ENCODE measurements around the gene TXN. TPM values are rescaled to one million over a fixed set of nuclear protein-coding genes. Genes with fewer than 3 reads are reported as not detected.

Gene TXN
- total RNA-seq, 1 experiment from 2014 or later, result 280 TPM

DNA sequence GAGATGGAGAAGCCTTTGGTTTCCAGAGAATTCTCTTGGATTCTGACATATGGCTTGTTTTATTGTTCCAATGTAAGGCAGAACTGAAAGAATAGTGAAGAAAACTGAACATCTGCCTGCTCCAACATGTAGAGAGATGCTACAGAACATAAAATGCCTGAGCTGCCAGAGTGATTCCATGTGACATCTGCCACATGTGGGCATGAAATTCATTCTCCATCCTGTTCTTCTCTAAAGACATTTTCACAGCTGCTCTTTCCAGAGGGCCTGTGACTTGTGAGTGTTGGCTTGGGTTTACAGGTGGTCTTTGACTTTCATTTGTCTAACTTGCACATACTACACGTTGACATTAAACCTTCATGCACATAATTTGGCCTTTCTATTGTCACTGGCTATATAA lies 33.7 kb upstream of the TXN start:
- no peak overlapping the region for H3K27ac Mint-ChIP-seq
- Histone ChIP-seq H2AK5ac (ENCODE audit: insufficient read length, low read length) (no peak overlapping the region), H3K27ac (ENCODE audit: insufficient read length, low read depth, low read length) (no peak overlapping the region), H2BK15ac (ENCODE audit: low read depth, low read length) (no peak overlapping the region), H4K91ac (ENCODE audit: insufficient read length, low read depth, low read length) (no peak overlapping the region), H3K27me3 (ENCODE audit: insufficient read depth, low read length) (no peaks in the 10 kb centered on the region), H3K23me2 (ENCODE audit: insufficient read length, low read depth, low read length, poor library complexity, severe bottlenecking) (no peaks in the 10 kb centered on the region), H2BK12ac (ENCODE audit: insufficient read length, low read depth, low read length) (no peak overlapping the region), H4K20me1 (ENCODE audit: control insufficient read depth, insufficient read depth, insufficient read length) (no peaks in the 10 kb centered on the region), H2BK20ac (ENCODE audit: low read depth, low read length, poor library complexity, severe bottlenecking) (no peak overlapping the region), H2BK120ac (ENCODE audit: low read depth, low read length, poor library complexity, severe bottlenecking) (no peak overlapping the region), H4K5ac (ENCODE audit: insufficient read length, low read depth, low read length) (no peak overlapping the region), H2AFZ (ENCODE audit: low read length) (no peak overlapping the region), H3T11ph (ENCODE audit: low read length) (no peak overlapping the region), H3K14ac (ENCODE audit: insufficient read depth, low read length) (no peak overlapping the region), H2BK5ac (ENCODE audit: insufficient read length, low read length) (no peak overlapping the region), H3K4ac (ENCODE audit: low read depth, low read length) (no peak overlapping the region), H3K79me2 (ENCODE audit: insufficient read depth, low read length) (no peaks in the 10 kb centered on the region), H3K18ac (ENCODE audit: insufficient read length, low read depth, low read length) (no peak overlapping the region), H3K4me2 (ENCODE audit: insufficient read depth, insufficient read length, low read length) (no peak overlapping the region), H3K79me1 (ENCODE audit: insufficient read depth, low read depth, low read length, poor library complexity, severe bottlenecking) (no peaks in the 10 kb centered on the region), H3K56ac (ENCODE audit: insufficient read length, low read depth, low read length) (no peak overlapping the region), H3K9me3 (ENCODE audit: control insufficient read depth, low read depth, low read length) (no peaks in the 10 kb centered on the region), H3K4me1 (ENCODE audit: insufficient read depth, low read length) (no peaks in the 10 kb centered on the region), H3K9ac (ENCODE audit: extremely low read depth, insufficient read length, low read length) (no peak overlapping the region), H4K8ac (replicated peaks; ENCODE audit: insufficient read length, low read depth, low read length) (no peak overlapping the region), H3K23ac (ENCODE audit: insufficient read length, low read depth, low read length) (no peak overlapping the region)
- H3K4me1 Mint-ChIP-seq, result peaks cover 3% of the 10 kb centered on the region in 2 experiments; a peak in 3 of 4 replicates
- H3K36me3 Mint-ChIP-seq (ENCODE audit: insufficient read depth in 1 of 3, low read depth in 3 of 3), result no peaks in the 10 kb centered on the region; a peak in 1 of 7 replicates
- H3K27me3 Mint-ChIP-seq (ENCODE audit: low read depth), result no peaks in the 10 kb centered on the region
- WGBS (ENCODE audit: extremely low coverage, insufficient read length, low lambda C conversion rate), result no CpG with 5 or more reads among the region's 1 CpG
- H3K4me3 Mint-ChIP-seq, result no peak overlapping the region
- H3K9me3 Mint-ChIP-seq, result no peaks in the 10 kb centered on the region
- TF ChIP-seq, protein P1, sequence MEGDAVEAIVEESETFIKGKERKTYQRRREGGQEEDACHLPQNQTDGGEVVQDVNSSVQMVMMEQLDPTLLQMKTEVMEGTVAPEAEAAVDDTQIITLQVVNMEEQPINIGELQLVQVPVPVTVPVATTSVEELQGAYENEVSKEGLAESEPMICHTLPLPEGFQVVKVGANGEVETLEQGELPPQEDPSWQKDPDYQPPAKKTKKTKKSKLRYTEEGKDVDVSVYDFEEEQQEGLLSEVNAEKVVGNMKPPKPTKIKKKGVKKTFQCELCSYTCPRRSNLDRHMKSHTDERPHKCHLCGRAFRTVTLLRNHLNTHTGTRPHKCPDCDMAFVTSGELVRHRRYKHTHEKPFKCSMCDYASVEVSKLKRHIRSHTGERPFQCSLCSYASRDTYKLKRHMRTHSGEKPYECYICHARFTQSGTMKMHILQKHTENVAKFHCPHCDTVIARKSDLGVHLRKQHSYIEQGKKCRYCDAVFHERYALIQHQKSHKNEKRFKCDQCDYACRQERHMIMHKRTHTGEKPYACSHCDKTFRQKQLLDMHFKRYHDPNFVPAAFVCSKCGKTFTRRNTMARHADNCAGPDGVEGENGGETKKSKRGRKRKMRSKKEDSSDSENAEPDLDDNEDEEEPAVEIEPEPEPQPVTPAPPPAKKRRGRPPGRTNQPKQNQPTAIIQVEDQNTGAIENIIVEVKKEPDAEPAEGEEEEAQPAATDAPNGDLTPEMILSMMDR (conservative IDR thresholded peaks at IDR 0.05), result no peak
- no peak for DNase-seq

All from H9 (cell line).